SHP77 treated with DMSO at 0.1 percent for 48 hours (cell line): Measurements from ENCODE around the gene TOX2.
A peak's percentile ranks its signal among the peaks of the same experiment; 100 is the strongest.

ENCODE experiments used
- DNase-seq: peaks from one replicate; lab custom pipeline; 2025; lab: John Stamatoyannopoulos, UW

The TOX2 gene

GRCh38 chr20:44018259-44018941 is 103.7 kb downstream of the TOX2 start:
- DNase-seq: peak; percentile 96

DNA sequence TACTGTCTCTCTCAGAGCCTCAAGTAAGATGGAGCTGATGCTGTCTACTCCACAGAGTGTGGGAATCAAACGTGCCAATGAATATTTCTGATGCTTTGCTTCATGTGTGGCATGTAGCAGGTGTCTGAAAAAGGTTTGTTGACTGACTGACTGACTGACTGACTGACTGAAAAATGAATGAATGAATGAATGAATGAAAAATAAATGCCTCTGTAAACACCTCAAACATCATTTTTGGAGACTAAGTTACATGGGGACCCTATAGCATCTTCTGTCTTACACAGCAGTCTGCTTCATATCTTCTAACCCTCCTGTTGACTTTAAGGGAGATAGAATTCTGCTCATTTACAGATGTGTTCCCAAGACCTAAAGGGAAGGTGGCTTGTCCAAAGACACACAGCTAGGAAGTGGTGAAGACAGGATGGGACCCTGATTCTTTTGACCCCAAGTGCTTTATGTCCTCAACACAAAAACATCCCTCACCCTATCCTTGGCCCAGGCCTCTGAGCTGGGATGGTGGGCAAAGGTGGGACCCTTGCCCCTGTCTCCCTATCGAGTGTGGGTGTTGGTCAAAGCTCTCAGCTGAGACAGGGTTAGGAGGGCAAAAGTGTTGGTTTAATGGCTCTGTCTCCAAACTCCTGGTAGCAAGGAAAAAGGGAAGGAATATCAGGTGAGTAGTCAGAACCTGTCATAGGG is 104.4 kb downstream of the TOX2 start:
- DNase-seq: no peak

DNA sequence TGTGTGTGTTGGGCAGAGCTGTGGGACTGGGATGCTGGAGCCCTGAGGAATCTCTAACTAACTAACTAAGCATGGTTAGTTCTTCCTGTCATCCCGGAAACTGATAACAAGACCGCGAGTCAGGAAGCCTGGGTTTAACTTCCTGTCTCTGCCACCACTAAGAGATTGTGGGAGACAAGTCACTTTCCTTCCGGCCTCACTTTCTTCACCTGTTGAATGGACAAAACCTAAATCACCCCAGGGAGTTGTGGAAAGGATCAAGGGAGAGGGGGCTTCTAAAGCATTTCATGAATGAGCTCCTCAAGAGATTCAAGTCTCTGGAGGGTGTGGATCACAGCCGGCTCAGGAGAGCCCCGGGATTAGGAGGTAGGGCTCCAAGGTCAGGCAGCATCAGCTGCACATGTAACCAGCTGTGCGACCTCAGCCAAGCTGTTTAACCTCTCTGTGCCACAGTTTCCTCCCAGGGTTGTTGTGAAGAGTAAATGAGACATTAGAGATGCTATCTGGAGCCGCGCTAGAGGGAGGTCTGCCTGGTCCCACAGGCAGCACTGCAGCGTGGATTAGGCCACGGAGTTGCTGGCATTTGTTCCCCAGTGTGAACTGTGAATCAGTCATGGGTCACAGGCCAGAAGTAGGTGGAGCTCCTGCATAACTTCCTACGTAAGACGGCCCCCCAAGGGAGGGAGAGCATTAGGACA is 105.1 kb downstream of the TOX2 start:
- DNase-seq: no peak

DNA sequence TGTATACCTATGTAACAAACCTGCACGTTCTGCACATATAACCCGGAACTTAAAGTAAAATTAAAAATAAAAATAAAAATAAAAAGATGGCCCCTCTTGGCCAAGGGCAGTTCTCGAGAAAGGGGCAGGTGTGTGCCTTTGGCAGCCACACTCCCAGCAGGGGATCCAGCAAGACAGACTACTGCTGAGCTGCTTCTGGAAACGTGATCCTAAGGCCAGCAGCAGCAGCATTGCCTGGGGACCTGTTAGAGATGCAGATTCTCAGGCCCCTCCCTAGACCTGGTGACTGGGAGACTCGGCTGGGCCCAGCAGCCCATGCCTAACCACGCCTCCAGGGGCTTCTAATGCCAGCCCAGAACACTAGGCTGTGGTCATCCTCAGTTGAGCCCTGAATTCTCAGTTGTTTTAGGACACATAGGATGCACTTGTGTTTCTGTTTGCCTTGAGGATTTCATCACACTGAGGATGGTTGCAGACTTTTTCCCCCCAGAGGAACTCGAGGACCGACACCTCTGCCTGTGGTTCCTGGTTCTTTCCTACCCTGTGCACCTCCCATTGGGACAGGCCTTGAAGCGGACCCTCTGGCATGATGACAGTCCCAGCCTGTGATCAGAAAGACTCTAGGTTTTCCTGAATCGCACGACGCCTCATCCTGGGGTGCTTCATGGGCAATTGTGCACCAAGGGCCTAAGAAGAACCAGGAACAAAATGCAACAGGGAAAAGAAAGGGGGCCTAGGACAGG is 105.9 kb downstream of the TOX2 start:
- no peak for DNase-seq

- DNase-seq: no peak
Observed at GRCh38 chr20:44021186-44021585, 106.5 kb downstream of the TOX2 start.

DNA sequence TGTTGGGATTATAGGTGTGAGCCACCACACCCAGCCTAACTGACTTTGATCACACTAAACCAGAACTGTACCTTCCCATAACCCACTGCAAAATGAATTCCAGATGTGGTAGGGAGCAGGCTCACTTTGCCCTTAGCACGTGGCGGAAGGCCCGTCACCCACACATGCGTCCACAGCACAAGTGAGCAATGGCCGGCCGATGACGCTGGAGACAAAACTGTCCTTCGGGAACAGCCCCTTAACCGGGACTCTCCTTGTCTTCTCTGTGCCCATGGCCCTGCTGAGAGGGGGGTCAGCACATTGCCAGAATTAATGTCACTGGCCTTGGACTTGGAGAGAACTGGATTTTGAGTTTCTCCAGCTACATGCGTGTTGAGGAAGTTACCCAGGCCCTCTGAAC is 107.2 kb downstream of the TOX2 start:
- DNase-seq: no peak

DNA sequence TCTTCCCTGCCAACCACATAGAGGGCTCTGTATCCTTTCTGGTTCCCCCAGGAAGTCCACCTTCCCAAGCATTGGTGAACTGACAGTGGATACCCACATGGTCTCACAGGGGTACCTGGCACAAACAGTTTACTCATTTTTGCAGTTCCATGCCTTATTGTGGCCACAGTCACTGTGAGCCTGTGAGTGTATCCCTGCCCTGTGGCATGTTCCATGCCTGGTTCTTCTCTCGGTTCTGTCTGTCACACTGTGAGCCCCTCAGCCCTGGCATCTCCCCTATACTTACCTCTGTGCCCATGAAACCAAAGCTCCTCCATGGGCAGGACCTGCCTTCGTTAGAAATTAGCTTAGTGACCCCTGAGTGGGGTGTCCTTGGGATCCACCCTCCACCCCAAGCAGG is 107.8 kb downstream of the TOX2 start:
- DNase-seq: no peak

DNA sequence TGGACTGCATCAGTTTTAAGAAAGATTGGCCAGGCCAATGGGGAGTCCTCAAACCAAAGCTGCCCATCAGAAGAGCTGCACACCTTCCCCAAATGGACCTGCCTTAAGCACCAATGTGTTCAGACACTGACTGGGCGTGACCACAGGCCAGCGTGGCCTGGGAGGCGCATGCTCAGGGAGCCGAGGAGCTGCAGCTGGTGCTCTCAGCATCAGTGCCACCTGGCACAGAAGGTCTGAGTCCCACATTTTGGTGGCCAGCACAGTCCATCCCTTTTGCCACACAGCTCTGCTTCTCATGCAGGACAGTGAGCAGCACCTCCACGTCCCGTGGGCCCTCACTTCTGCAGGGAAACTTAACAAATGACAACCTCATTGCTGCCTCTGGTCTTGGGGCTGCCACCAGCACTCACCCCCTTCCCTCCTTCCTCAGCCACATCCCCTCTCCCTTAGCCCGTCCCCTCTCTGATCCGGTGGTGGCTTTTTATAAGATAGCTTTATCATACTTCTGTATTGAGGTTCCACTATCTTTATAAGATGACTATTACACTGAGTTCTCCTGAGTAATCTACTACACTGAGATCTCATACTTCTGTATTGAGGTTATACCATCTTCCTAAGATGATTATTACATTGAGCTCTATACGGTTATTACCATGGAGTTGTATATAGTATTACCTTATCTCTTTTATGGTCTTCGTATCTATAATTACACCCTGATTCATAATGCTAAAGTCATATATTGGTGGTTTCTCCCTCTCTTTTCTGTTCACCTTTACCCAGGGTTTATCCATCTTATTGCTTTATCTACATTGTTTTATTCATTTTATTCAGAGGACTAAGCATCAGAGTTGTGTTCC is 109.1 kb downstream of the TOX2 start:
- no peak for DNase-seq

DNA sequence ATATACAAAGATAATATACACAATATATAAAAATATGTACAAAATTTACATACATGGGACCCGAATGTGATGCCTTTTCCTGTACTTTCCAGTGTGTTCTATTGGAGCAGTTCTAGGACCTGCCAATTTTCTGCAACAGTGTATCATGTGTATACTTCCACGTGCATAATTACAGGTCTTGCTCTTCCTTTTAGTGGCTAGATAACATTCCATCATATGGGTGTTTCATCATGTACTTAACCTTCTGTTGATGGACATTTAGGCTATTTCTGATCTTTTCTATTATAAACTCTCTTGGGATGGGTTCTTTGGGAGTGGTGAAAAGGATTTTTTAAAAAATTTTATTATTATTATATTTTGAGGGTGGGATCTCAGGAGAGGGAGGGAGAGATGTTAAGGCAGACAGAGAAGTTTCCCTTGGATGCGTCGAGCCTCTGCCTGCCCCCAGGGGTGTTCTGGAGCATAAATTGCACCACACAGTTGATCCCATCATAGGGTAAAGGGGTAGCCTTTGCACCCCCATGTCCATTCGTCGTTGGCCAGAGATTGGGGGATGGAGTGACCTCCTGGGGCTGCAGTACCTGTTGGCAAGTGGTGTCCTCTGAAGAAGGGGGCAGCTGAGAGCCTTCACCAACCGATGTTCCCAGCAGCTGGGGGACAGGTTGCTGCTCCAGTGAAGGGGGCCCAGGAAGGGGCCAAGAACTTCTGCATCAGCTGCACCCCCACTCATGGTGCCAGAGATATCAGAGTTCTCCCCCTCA is 110.3 kb downstream of the TOX2 start:
- DNase-seq: no peak

DNA sequence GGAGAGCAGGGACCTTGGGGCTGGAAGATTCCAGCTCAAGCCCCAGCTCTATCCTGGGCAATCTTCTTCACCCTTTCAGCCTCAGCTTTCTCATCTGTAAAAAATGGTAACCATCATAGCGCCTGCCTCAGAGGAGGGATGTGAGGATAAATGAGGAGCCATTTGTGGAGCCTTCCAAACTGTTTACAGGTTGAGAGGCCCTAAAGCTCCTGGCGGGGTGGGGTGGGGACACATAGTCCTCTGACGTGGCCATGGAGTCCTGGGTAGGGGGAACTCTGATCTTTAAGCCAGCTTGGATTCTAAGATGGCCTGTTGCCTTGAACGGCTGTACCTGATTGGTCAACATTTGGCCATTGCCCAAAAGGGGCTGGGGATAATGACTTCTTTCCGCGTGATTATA is 111.1 kb downstream of the TOX2 start:
- DNase-seq: no peak

- DNase-seq: no peak
Observed at GRCh38 chr20:44026647-44027342, 112.1 kb downstream of the TOX2 start.

GRCh38 chr20:44027343-44028002 is 112.8 kb downstream of the TOX2 start:
- DNase-seq: no peak

DNA sequence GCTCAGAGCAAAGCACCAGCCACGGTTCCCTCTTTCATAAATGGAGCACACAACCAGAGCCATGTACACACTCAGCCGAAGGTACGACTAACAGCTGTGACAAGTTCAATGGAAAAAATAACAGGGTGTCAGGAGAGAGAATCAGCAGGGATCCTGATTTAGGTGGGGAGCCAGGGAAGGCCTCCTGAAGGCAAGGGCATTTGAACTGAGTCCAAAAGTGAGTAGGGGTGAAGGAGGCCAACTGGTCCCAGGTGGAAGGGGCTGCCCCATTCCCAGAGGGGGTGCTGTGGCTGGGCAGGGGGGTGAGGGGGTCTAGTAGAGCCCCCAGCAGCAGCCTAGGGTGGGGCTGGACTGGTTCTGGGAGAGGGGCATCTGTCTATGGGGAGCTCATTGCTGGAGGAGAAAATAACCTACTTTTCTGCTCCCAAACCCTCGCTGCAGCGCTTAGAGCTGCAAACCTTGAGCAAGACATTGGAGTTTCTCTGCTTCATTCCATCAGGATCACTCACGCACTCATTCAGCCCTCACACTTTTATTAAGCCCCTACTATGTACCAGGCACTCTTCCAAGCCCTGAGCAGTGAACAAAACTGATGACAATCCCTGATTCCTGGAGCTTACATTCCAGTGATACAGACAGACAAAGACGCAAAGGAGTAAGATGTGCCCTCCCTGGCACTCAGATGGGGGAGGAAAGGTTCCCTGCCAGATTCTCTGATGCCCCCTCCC is 113.5 kb downstream of the TOX2 start:
- DNase-seq: no peak

GRCh38 chr20:44028868-44029847 is 114.5 kb downstream of the TOX2 start:
- no peak for DNase-seq

GRCh38 chr20:44029848-44030230 is 115.2 kb downstream of the TOX2 start:
- no peak for DNase-seq

- no peak for DNase-seq
Observed at GRCh38 chr20:44030394-44030793, 115.7 kb downstream of the TOX2 start.

- no peak for DNase-seq
Observed at GRCh38 chr20:44031001-44031574, 116.4 kb downstream of the TOX2 start.
